Stimulated activated CD4-positive, alpha-beta T cell treated with anti-CD3 and anti-CD28 coated beads, Interleukin-4, amount 100 ng/mL, for 1 hour (primary cell): ENCODE measurements around the gene UNC79.
"Not testable (repeated sequence)": the region's sequence is repeated elsewhere in the genome, so short reads cannot be mapped to it uniquely, and the experiment has no call there.

Experiments used
- DNase-seq: peaks from one replicate; pipeline ENCODE4 v3.0.0-alpha.2; 2020

The UNC79 gene

GRCh38 chr14:93496856-93497741 is 66.4 kb downstream of the UNC79 start:
- no peak for DNase-seq

GRCh38 chr14:93510056-93510455 is 79.3 kb downstream of the UNC79 start:
- DNase-seq = no peak

DNA sequence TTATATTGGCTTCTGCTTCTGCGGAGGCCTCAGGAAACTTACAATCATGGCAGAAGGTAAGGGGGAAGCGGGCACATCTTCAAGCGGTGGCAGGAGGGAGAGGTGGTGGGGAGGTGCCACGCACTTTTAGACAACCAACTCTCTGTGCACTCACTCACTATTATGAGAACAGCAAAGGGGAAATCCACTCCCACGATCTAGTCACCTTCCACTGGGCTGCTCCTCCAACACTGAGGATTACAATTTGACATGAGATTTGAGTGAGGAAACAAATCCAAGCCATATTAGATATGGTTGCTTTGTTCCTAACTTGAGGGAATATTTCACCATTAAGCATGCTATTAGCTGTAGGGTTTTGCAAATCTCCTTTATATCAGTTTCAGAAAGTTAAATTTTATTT is 80.3 kb downstream of the UNC79 start:
- no peak for DNase-seq

DNA sequence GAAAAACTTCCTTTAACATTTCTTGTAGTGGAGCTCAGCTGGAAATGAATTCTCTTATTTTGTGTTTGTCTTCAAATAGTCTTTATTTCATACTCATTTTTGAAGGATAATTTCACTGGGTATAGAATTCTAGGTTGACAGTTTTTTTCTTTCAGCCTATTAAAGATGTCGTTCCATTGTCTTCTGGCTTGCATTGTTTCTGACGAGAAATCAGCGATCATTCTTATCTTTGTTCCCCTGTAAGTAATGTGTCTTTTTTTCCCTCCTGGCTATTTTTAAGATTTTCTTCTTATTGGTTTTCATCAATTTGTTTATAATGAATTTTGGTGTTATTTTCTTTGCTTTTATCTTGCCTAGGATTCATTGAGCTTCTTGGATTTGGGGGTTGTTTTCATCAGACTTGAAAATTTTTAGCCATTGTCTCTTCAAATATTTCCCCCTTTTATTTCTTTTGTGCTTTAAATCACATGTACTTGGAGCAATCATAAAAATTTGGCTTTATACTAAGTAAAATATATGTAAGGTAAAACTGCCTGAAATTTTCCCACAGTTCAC is 89.4 kb downstream of the UNC79 start:
- no peak for DNase-seq

- no peak for DNase-seq
Measured at GRCh38 chr14:93522221-93522620, 91.5 kb downstream of the UNC79 start.

DNA sequence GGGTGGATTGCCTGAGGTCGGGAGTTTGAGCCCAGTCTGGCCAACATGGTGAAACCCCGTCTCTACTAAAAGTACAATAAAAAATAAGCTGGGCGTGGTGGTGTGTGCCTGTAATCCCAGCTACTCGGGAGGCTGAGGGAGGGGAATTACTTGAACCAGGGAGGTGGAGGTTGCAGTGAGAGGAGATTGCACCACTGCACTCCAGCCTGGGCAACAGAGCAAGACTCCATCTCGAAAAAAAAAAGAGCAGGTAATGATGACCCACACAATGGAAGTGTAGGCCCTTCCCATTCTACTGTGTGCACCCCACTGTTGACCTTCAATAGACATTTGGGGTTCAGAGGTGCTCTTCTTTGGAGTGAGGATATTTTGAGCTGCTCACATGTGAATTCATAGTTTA is 94.5 kb downstream of the UNC79 start:
- DNase-seq = not testable (repeated sequence)

- DNase-seq = no peak
Measured at GRCh38 chr14:93525696-93526451, 95.1 kb downstream of the UNC79 start.

GRCh38 chr14:93527203-93527607 is 96.5 kb downstream of the UNC79 start:
- DNase-seq = no peak

DNA sequence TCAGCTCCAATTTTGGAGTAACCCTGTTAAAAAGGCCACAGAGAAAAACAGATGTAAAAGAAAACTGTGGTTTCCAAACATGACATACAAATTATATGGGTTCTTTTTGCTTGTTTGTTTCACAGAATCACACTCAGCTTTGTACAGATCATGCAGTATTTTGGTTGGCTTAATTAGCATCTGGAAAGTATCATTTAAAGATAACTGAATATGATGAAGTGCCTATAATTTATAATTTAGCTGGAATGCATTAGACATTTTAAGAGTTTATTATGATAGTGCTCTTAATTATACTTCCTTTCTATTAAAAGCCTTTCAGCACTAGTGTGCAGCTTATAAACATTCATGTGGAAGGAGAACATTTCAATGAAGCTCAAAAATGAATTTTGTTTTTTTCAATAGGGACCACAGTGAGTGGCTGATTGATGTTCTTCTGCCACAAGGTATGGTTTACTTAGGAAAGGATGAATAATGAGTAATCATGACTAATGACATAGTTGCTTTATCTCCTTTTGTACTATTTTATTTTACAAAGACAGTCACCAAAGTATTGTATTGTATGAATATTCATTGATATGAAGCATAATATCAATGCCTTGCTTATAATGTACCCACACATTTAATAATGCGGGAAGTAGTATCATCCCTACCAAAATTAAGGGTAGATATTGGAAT is 98.3 kb downstream of the UNC79 start:
- no peak for DNase-seq

- DNase-seq = no peak
Measured at GRCh38 chr14:93531644-93532043, 100.9 kb downstream of the UNC79 start.

DNA sequence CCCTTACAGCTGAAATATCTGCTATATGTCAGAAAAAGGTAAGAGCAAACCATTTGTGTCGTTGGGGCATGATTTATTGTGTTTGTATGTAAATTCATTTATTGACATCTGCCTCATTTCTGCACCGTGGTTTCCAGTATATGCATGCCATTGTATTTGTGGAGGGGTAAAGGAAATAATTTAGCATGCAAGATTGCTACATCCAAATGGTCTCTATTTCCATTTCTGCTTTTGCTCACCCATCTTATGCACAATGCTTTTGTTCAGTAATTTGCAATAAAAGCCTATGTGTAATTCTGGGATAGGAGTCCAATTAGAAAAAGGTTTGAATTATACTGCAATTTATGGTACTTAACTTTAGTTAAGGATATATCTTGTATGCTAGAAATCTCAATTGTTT is 101.8 kb downstream of the UNC79 start:
- DNase-seq = no peak

GRCh38 chr14:93533437-93533836 is 102.7 kb downstream of the UNC79 start:
- DNase-seq = no peak

DNA sequence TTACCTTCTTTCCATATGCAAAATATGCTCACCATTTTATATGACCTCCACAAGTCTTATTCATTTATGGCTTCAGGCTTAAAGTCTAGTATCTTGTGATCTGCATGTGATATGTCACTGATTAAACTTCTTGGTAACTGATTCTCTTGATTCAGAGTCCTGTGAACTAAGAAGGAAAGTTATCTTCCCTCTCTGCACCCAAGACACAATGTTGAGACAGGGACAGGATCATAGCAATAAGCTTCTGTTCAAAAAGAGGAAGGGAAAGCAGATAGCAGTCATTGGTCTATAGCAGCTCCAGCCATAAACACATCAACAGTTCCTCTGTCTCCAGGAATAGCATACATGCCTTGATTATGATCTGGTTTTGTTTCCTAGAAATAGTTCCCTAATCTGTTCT is 103.1 kb downstream of the UNC79 start:
- no peak for DNase-seq

DNA sequence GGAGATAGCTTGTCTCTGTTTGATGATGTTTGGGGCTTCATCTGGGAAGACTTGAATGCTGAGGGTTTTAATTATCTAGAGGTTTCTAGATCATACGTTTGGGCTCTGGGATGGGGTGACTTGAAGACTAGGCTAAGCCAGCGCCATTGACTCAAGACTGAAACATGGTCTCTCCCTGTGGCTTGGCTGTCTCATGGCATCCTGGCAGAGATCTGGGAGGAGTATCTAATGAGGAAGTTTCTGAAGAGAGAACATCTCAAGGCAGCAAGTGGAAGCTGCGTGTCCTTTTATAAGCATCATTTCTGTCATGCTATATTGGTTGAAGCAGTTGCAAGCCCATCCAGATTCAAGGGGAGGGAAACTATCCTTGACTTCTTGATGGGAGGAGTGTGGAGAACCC is 104.8 kb downstream of the UNC79 start:
- DNase-seq = no peak

- no peak for DNase-seq
Measured at GRCh38 chr14:93536945-93537344, 106.2 kb downstream of the UNC79 start.

GRCh38 chr14:93537951-93538350 is 107.2 kb downstream of the UNC79 start:
- no peak for DNase-seq

- DNase-seq = no peak
Measured at GRCh38 chr14:93538413-93538812, 107.7 kb downstream of the UNC79 start.

GRCh38 chr14:93540235-93540634 is 109.5 kb downstream of the UNC79 start:
- no peak for DNase-seq

DNA sequence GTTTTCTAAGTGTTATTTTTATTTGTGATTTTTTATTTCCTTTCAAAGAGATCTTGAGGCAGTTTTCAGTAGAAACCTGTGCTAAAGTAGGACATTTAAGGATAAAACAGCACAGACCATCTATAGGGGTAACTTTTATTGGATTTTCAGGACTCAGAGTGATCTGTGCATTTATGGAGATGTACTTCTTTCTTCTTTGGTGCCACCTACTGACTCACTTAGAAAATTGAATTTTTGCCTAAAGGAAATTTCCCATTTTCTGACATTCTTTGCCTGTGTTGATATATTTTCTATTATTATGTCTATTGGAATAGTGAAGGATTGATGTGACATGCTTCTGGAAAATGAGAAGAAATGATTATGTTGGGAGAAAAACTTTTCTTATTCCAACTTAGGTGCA is 113.0 kb downstream of the UNC79 start:
- no peak for DNase-seq

DNA sequence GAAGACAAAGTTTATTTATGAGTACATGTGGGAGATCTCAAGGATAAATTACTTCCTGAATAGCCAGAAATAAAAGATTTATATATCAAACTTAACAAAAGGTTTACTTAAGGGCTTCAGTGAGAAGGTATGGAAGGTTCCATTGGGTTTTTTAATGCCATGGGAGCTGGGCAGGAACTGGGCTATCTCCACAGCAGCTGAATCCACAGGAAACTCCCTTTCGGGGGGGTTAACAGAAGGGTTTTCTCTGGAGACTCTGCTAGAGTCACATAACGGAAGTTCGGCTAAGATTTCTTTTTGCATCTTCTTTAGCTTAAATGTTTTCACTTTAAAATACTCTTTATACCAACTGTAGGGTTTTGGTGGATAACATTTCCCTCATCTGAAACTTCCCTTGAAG is 113.5 kb downstream of the UNC79 start:
- no peak for DNase-seq

GRCh38 chr14:93546642-93547041 is 115.9 kb downstream of the UNC79 start:
- no peak for DNase-seq

GRCh38 chr14:93548102-93548843 is 117.5 kb downstream of the UNC79 start:
- no peak for DNase-seq

DNA sequence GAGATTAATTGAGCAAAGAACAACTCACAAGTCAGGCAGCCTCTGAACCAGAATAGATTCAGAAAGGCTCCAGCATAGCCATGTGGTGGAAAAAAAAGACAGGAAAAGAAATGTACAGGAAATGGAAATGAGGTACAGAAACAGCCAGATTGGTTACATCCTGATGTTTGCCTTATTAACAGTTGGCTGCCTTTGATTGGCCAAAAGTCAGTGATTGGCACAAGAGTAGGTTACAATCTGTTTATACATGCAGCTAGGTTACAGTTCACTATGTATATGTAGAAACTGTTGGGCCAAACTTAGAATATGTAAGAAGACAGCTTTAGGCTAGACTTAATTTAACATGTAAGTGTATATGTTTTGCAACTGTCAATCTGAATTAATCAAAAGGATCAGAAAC is 118.9 kb downstream of the UNC79 start:
- no peak for DNase-seq
